Astrocyte of the spinal cord (primary cell): ENCODE data around the gene LIPA.
A peak's percentile ranks its signal among the peaks of the same experiment; 100 is the strongest.

Source experiments
- DNase-seq: peaks from one replicate; pipeline ENCODE4 v3.0.0; 2011; ENCODE audit warnings: low read depth, low spot score
- H3K4me3 ChIP-seq: 2 replicates; pipeline ENCODE4 v1.5.1; 2011; ENCODE audit warnings: low read depth, mild to moderate bottlenecking, low read length, moderate library complexity
- CTCF ChIP-seq: IDR thresholded peaks from 2 replicates; pipeline ENCODE4 v1.5.1; 2012; ENCODE audit warnings: low read depth, mild to moderate bottlenecking, low read length, inconsistent platforms
- in situ Hi-C: cut with HindIII; loops from 2 replicates; pipeline ENCODE4 v1.10.0; 2017; ENCODE audit warnings: low sequenced_read_pairs

Gene LIPA

GRCh38 chr10:89189211-89189734 is 62.3 kb downstream of the LIPA start:
- in situ Hi-C loops, result no loop called here
- no peak for DNase-seq
- TF ChIP-seq CTCF, result no peak
- no peak overlapping the region for H3K4me3 ChIP-seq

- DNase-seq, result no peak
- H3K4me3 ChIP-seq, result no peak overlapping the region
- in situ Hi-C loops, result no loop called here
- no peak for TF ChIP-seq CTCF
Measured at GRCh38 chr10:89185658-89186057, 65.9 kb downstream of the LIPA start.

GRCh38 chr10:89184638-89185037 is 66.9 kb downstream of the LIPA start:
- DNase-seq, result no peak
- no peak for TF ChIP-seq CTCF
- in situ Hi-C loops, result no loop called here
- no peak overlapping the region for H3K4me3 ChIP-seq

- no peak overlapping the region for H3K4me3 ChIP-seq
- in situ Hi-C loops, result no loop called here
- no peak for TF ChIP-seq CTCF
- DNase-seq, result peak; percentile 31
Measured at GRCh38 chr10:89183571-89183970, 68.0 kb downstream of the LIPA start.

- no peak for DNase-seq
- no peak overlapping the region for H3K4me3 ChIP-seq
- in situ Hi-C loops, result no loop called here
- TF ChIP-seq CTCF, result no peak
Measured at GRCh38 chr10:89182894-89183293, 68.7 kb downstream of the LIPA start.

GRCh38 chr10:89175816-89176215 is 75.8 kb downstream of the LIPA start:
- TF ChIP-seq CTCF, result no peak
- DNase-seq, result no peak
- in situ Hi-C loops, result no loop called here

GRCh38 chr10:89173075-89173474 is 78.5 kb downstream of the LIPA start:
- in situ Hi-C loops, result no loop called here
- TF ChIP-seq CTCF, result no peak
- no peak for DNase-seq
- no peak overlapping the region for H3K4me3 ChIP-seq

More at GRCh38 chr10:89175816-89176215, 75.8 kb downstream of the LIPA start:
- H3K4me3 ChIP-seq, result no peak overlapping the region
